SK-N-MC (cell line): ENCODE data around the gene CD81.

ENCODE experiments used
- EZH2 ChIP-seq: fragments of 200-600 bp; sonication (generic); IDR thresholded peaks from one replicate; pipeline ENCODE4 v1.6.1; 2017; ENCODE audit warnings: antibody characterized with exemption
- FOXP2 ChIP-seq: optimal IDR thresholded peaks from 2 replicates; pipeline ENCODE3; 2011; ENCODE audit warnings: mild to moderate bottlenecking, moderate library complexity; ENCODE audit not compliant: insufficient read depth; ENCODE audit errors: extremely low read length, control extremely low read depth
- POLR2AphosphoS5 ChIP-seq: IDR thresholded peaks from 2 replicates; pipeline ENCODE4 v1.6.1; 2012; ENCODE audit warnings: mild to moderate bottlenecking, low read depth, low read length, borderline replicate concordance

- no peak for TF ChIP-seq POLR2AphosphoS5
- TF ChIP-seq EZH2, result no peak
- no peak for TF ChIP-seq FOXP2
Measured at GRCh38 chr11:2374456-2375201, 2.5 kb upstream of the CD81 start.
